Measurements from ENCODE around the gene ORAI3.
"Not testable (repeated sequence)": the region's sequence is repeated elsewhere in the genome, so short reads cannot be mapped to it uniquely, and the experiment has no call there.

ORAI3 gene

GRCh38 chr16:30924076-30924912 lies 24.6 kb upstream of the ORAI3 start:
- DNase-seq = no peak

- DNase-seq = no peak
Measured at GRCh38 chr16:30924913-30925631, 23.8 kb upstream of the ORAI3 start.

- no peak for DNase-seq
Measured at GRCh38 chr16:30925632-30925987, 23.3 kb upstream of the ORAI3 start.

GRCh38 chr16:30925995-30926811 lies 22.7 kb upstream of the ORAI3 start:
- no peak for DNase-seq

GRCh38 chr16:30926937-30927788 lies 21.7 kb upstream of the ORAI3 start:
- no peak for DNase-seq

- DNase-seq = peak; percentile 49
Measured at GRCh38 chr16:30927789-30928378, 21.0 kb upstream of the ORAI3 start.

- no peak for DNase-seq
Measured at GRCh38 chr16:30928390-30928789, 20.5 kb upstream of the ORAI3 start.

GRCh38 chr16:30929167-30929566 lies 19.7 kb upstream of the ORAI3 start:
- no peak for DNase-seq

- no peak for DNase-seq
Measured at GRCh38 chr16:30930160-30930571, 18.7 kb upstream of the ORAI3 start.

- DNase-seq = no peak
Measured at GRCh38 chr16:30931068-30931650, 17.7 kb upstream of the ORAI3 start.

GRCh38 chr16:30934827-30935557 lies 13.9 kb upstream of the ORAI3 start:
- peak; percentile 36 for DNase-seq

GRCh38 chr16:30937692-30938091 lies 11.2 kb upstream of the ORAI3 start:
- no peak for DNase-seq

GRCh38 chr16:30939571-30939970 lies 9.3 kb upstream of the ORAI3 start:
- DNase-seq = not testable (repeated sequence)

GRCh38 chr16:30941600-30942425 lies 7.1 kb upstream of the ORAI3 start:
- DNase-seq = peak; percentile 66

GRCh38 chr16:30942426-30942806 lies 6.5 kb upstream of the ORAI3 start:
- no peak for DNase-seq

GRCh38 chr16:30944352-30944751 lies 4.5 kb upstream of the ORAI3 start:
- no peak for DNase-seq

- no peak for DNase-seq
Measured at GRCh38 chr16:30946671-30947540, 2.0 kb upstream of the ORAI3 start.

- no peak for DNase-seq
Measured at GRCh38 chr16:30947541-30947858, 1.4 kb upstream of the ORAI3 start.

All from fibroblast of skin of scalp (primary cell).